SK-N-SH (cell line): ENCODE measurements around the gene ABCA8.

Experiments used
- EP300 ChIP-seq, 2 experiments: IDR thresholded peaks; 2 replicates each; pipeline versions ENCODE4 v1.4.0 to v1.6.1; 2012; ENCODE audit warnings: borderline replicate concordance in 1 of 2, low read depth in 1 of 2, low read length in 1 of 2
- FOXJ3 ChIP-seq: sonication (generic); formaldehyde crosslinking; IDR thresholded peaks from 2 replicates; pipeline ENCODE4 v1.5.1; 2020; ENCODE audit warnings: mild to moderate bottlenecking, missing genetic modification reagents
- MAX ChIP-seq: IDR thresholded peaks from 2 replicates; pipeline ENCODE4 v1.4.0; 2012; ENCODE audit warnings: low read depth
- NFIC ChIP-seq: IDR thresholded peaks from 2 replicates; pipeline ENCODE4 v1.4.0; 2012; ENCODE audit warnings: borderline replicate concordance
- YY1 ChIP-seq: IDR thresholded peaks from 2 replicates; pipeline ENCODE4 v1.4.0; 2012; ENCODE audit warnings: low read depth, mild to moderate bottlenecking
- TF ChIP-seq, protein P1 (sequence below): fragments of 200-600 bp; sonication (generic); IDR thresholded peaks from 2 replicates; pipeline ENCODE4 v1.6.1; 2017; ENCODE audit warnings: antibody characterized with exemption, mild to moderate bottlenecking, moderate library complexity
- TF ChIP-seq, protein P2 (sequence below): fragments of 150-350 bp; IDR thresholded peaks from 2 replicates; pipeline ENCODE4 v1.6.1; 2016; ENCODE audit warnings: mild to moderate bottlenecking, low read depth, low read length
- TF ChIP-seq, protein P3 (sequence below): IDR thresholded peaks from 2 replicates; pipeline ENCODE4 v1.6.1; 2012; ENCODE audit warnings: mild to moderate bottlenecking, low read depth, low read length, moderate library complexity
- TF ChIP-seq, protein P4 (sequence below): IDR thresholded peaks from 2 replicates; pipeline ENCODE4 v1.4.0; 2012; ENCODE audit warnings: low read depth, borderline replicate concordance

DNA sequence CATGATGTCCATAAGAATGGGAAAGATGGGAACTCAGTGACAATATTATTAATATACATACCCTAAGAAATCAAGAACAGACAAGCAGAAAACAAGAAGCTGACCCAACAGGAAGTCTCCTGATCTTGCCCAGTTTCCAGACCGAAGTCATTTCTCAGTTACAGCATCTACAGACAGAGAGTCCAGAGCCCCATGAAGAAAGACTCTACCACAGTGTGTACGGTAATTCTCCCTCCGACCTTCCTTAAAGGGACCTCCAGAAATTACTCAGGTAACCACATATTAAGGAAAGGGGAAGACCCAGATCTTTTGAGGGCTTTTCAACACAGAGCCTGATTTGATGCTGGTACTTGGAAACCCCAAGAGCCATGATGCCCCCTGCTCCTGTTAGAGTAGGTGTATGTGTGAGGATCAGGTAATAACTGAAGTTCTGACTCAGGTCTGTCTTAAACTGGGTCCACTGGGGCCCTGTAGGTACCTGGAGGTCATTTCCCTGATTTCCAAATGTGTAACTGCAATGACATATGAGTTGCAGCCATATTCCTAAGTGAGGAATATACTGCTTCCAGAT lies 132.4 kb downstream of the ABCA8 start:
- TF ChIP-seq, protein P1, sequence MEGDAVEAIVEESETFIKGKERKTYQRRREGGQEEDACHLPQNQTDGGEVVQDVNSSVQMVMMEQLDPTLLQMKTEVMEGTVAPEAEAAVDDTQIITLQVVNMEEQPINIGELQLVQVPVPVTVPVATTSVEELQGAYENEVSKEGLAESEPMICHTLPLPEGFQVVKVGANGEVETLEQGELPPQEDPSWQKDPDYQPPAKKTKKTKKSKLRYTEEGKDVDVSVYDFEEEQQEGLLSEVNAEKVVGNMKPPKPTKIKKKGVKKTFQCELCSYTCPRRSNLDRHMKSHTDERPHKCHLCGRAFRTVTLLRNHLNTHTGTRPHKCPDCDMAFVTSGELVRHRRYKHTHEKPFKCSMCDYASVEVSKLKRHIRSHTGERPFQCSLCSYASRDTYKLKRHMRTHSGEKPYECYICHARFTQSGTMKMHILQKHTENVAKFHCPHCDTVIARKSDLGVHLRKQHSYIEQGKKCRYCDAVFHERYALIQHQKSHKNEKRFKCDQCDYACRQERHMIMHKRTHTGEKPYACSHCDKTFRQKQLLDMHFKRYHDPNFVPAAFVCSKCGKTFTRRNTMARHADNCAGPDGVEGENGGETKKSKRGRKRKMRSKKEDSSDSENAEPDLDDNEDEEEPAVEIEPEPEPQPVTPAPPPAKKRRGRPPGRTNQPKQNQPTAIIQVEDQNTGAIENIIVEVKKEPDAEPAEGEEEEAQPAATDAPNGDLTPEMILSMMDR, result no peak
- TF ChIP-seq, protein P2, sequence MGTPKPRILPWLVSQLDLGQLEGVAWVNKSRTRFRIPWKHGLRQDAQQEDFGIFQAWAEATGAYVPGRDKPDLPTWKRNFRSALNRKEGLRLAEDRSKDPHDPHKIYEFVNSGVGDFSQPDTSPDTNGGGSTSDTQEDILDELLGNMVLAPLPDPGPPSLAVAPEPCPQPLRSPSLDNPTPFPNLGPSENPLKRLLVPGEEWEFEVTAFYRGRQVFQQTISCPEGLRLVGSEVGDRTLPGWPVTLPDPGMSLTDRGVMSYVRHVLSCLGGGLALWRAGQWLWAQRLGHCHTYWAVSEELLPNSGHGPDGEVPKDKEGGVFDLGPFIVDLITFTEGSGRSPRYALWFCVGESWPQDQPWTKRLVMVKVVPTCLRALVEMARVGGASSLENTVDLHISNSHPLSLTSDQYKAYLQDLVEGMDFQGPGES, result no peak
- no peak for TF ChIP-seq EP300 (IDR thresholded peaks at IDR 0.05; ENCODE audit: borderline replicate concordance in 1 of 2, low read depth in 1 of 2, low read length in 1 of 2)
- TF ChIP-seq YY1, result no peak
- TF ChIP-seq, protein P3, sequence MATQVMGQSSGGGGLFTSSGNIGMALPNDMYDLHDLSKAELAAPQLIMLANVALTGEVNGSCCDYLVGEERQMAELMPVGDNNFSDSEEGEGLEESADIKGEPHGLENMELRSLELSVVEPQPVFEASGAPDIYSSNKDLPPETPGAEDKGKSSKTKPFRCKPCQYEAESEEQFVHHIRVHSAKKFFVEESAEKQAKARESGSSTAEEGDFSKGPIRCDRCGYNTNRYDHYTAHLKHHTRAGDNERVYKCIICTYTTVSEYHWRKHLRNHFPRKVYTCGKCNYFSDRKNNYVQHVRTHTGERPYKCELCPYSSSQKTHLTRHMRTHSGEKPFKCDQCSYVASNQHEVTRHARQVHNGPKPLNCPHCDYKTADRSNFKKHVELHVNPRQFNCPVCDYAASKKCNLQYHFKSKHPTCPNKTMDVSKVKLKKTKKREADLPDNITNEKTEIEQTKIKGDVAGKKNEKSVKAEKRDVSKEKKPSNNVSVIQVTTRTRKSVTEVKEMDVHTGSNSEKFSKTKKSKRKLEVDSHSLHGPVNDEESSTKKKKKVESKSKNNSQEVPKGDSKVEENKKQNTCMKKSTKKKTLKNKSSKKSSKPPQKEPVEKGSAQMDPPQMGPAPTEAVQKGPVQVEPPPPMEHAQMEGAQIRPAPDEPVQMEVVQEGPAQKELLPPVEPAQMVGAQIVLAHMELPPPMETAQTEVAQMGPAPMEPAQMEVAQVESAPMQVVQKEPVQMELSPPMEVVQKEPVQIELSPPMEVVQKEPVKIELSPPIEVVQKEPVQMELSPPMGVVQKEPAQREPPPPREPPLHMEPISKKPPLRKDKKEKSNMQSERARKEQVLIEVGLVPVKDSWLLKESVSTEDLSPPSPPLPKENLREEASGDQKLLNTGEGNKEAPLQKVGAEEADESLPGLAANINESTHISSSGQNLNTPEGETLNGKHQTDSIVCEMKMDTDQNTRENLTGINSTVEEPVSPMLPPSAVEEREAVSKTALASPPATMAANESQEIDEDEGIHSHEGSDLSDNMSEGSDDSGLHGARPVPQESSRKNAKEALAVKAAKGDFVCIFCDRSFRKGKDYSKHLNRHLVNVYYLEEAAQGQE, result no peak
- no peak for TF ChIP-seq FOXJ3 (CRISPR knock-in tag)
- TF ChIP-seq, protein P4, sequence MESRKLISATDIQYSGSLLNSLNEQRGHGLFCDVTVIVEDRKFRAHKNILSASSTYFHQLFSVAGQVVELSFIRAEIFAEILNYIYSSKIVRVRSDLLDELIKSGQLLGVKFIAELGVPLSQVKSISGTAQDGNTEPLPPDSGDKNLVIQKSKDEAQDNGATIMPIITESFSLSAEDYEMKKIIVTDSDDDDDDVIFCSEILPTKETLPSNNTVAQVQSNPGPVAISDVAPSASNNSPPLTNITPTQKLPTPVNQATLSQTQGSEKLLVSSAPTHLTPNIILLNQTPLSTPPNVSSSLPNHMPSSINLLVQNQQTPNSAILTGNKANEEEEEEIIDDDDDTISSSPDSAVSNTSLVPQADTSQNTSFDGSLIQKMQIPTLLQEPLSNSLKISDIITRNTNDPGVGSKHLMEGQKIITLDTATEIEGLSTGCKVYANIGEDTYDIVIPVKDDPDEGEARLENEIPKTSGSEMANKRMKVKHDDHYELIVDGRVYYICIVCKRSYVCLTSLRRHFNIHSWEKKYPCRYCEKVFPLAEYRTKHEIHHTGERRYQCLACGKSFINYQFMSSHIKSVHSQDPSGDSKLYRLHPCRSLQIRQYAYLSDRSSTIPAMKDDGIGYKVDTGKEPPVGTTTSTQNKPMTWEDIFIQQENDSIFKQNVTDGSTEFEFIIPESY, result no peak
- TF ChIP-seq MAX, result no peak
- no peak for TF ChIP-seq NFIC
